HG03442 (cell line): Measurements from ENCODE around the gene NPM3.

Experiments used
- ATAC-seq: cut with Tn5 transposase; IDR thresholded peaks from one replicate; pipeline ENCODE4 v1.9.1; 2021; ENCODE audit warnings: mild to moderate bottlenecking, moderate library complexity; ENCODE audit not compliant: unreplicated experiment

The NPM3 gene

GRCh38 chr10:101775273-101776160 is 7.7 kb downstream of the NPM3 start, which contains the start of gene FGF8:
TSS of gene FGF8 (minus strand) at chr10:101776114. CDS start at chr10:101775900, 214 bp downstream.
- ATAC-seq, result no peak

DNA sequence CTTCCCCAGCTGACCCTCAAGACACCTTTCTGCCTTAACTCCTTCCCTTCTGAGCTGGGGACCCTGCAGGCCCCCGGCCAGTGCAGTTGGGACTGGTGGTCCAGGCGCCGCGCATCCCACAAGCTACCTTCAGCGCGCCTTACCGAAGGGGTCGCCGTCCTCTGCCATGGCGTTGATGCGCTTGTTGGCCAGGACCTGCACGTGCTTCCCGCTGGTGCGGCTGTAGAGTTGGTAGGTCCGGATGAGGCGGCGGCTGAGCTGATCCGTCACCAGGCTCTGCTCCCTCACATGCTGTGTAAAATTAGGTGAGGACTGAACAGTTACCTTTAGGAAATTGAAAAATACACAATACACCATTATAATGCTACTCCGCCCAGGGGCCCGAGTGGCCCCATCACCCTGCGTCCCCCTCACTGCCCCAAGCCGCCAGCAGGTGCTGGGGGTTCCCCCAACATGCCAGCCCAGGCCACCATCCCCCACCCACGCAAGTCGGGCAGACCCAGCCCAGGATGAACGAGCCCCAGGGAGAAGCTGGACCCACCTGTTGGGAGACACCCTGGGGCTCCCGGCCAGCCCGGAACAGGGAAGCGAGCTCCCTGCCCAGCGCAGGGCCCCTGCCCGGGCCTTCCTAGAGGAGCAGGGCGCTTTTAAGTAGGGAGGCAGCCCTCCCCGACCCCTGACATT is 8.5 kb downstream of the NPM3 start:
- no peak for ATAC-seq

- ATAC-seq, result no peak
These were observed 9.2 kb downstream of the NPM3 start for GRCh38 chr10:101773923-101774588.

DNA sequence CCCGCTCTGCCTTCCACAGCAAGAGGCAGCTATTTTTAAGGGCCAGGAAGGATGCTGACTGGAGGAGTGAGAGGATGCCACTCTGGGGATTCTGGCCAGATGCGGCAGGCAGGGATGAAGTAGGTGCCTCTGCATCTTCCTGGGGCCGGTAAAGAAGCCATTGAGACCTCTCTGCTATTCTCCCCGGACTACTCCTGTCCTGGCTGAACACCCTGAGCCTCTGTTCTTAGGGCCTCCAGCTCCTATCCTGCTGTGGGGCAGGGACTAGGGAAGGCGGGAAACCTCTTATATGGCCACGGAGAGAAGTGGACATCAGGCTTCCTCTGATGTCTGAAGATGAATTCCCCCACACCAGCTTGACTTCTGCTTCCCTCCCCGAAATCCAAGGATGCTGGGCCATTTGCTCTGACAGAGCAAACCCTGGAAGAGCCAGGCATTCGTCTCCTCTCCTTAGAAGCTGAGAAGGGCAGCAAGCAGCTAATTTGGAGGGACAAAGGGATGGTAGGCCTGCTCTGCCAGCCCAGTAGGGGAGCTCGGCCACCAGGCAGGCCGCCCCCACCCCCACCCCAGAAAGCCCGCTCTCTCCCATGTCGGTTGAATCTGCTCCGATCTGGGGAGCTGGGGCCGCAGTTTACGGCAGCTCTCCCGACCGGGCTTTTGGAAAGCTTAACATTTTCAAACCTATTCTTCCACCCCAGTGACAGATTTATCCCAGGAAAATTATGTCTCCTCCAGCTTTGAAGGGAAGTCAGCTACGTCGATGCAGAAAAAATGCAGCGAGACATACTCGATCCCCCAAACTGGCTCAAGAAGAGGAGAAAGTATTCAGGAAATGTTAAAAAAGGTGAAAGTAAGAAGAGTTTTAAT is 10.1 kb downstream of the NPM3 start:
- no peak for ATAC-seq

DNA sequence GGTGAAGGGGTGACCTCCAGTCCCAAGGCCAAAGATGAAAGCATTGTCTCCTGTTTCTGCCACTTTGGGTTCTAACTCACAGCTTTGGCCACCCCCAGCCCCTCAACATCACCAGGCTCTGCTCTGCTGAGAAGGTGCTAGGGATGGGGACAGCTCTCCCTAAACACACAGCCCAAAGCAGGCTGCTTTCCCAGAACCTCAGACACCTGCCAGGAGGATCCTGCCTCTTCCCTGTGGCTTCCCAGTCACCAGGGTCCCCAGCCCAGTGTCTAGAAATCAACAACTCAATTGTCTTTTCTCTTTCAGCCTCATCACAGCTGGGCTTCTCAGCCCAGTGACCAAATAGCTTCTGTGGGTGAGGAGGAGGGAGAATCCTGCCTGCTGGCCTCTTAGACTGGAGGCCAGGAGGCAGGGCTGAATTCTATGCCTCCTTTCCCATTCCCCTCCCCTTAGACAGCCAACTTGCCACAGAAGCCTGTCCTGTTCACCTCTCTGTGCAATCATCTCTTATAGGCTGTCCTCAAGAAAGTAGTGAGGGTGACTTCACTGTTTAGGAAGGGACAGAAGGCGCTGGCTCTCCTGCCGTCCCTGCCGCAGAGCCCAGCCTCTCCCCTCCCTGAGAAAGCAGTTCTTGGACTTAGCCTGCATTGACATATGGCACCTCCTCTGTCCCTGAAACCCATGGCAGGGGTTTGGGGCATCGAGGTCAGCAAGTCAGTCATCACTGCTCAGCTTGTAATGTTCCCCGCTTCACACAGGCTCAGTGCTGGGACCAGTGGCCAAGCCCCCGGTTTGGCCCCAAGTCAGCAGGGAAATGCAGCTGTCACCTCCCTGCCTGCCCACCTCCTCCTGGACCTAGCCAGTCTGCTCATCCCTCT is 11.0 kb downstream of the NPM3 start:
- ATAC-seq, result no peak

- ATAC-seq, result no peak
These were observed 11.9 kb downstream of the NPM3 start for GRCh38 chr10:101771380-101771779.

- no peak for ATAC-seq
These were observed 12.7 kb downstream of the NPM3 start for GRCh38 chr10:101770331-101771215.

GRCh38 chr10:101769541-101770180 is 13.6 kb downstream of the NPM3 start:
- ATAC-seq, result no peak

- no peak for ATAC-seq
These were observed 14.5 kb downstream of the NPM3 start for GRCh38 chr10:101768791-101769170.

- no peak for ATAC-seq
These were observed 15.1 kb downstream of the NPM3 start for GRCh38 chr10:101767966-101768790.

DNA sequence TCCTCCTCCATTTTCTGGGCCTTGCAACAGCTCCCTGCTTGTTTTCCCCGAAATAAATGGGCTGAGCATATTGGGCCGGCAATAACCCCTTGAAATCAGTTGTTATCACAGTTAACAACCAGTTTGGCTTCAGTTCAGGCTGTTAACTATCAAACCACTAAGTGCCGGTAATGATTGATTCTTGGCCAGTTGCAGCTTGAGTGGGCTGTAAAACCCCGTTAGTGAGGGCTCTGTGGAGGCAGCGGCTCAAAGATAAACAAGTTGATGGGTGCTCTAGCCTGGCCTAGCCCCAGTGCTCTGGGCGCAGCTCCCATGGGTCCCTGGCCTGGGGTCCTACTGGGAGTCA is 15.7 kb downstream of the NPM3 start:
- ATAC-seq, result no peak

GRCh38 chr10:101766753-101767599 is 16.3 kb downstream of the NPM3 start:
- ATAC-seq, result no peak

GRCh38 chr10:101766306-101766705 is 16.9 kb downstream of the NPM3 start:
- ATAC-seq, result no peak

- no peak for ATAC-seq
These were observed 20.0 kb downstream of the NPM3 start for GRCh38 chr10:101763141-101763846.

DNA sequence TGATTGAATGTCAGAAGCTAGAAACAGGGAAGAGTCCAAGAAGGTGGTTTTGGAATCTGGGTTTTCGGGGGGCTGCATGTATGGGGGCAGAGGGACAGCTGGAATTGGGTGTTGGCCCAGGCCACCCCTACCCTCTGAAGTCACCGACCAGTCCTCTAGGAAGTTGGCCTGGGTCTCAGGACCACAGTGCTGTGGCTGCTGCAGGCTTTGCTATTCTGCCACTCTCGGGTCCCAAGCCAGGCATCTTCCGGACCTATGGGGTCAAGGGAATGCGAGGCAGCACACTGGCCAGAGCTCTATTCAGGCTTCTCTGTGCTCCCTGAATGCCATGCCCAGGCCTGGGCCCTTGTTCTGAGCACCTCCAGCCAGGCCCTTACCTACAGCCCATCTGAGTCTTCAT is 20.5 kb downstream of the NPM3 start:
- ATAC-seq, result no peak

DNA sequence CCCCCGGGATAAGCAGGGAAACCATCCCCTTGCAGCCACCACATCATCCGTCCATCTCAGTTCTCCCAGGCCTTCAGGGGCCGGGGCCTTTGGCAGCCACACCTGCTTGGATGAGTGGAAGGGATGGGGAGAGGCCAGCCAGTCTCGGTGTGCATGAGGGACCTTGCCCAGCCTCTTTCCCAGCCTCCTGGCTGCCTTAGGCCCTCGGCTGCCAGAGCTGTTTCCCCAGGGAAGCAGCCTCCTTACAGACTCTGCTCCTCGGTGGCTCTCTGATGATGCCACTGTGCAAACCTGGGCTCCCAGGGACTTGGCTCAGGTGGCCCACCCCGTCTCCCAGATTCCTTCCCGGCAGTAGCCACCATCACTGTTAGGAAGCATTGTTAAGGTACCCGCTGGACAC is 22.0 kb downstream of the NPM3 start:
- no peak for ATAC-seq
